ENCODE measurements around the gene NOLC1.

DNA sequence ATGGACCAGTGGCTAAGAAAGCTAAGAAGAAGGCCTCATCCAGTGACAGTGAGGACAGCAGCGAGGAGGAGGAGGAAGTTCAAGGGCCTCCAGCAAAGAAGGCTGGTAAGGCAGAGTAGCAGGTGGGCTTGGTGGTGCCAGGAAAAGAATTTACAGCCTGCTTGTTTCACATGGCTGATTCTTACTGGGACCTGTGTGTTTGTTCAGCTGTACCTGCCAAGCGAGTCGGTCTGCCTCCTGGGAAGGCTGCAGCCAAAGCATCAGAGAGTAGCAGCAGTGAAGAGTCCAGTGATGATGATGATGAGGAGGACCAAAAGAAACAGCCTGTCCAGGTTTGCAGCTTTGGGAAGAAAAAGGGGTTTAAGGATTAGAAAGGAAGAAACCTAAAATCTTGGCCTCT, 5.0 kb downstream of the NOLC1 start:
- TF ChIP-seq, protein P1, sequence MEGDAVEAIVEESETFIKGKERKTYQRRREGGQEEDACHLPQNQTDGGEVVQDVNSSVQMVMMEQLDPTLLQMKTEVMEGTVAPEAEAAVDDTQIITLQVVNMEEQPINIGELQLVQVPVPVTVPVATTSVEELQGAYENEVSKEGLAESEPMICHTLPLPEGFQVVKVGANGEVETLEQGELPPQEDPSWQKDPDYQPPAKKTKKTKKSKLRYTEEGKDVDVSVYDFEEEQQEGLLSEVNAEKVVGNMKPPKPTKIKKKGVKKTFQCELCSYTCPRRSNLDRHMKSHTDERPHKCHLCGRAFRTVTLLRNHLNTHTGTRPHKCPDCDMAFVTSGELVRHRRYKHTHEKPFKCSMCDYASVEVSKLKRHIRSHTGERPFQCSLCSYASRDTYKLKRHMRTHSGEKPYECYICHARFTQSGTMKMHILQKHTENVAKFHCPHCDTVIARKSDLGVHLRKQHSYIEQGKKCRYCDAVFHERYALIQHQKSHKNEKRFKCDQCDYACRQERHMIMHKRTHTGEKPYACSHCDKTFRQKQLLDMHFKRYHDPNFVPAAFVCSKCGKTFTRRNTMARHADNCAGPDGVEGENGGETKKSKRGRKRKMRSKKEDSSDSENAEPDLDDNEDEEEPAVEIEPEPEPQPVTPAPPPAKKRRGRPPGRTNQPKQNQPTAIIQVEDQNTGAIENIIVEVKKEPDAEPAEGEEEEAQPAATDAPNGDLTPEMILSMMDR (IDR thresholded peaks at IDR 0.05), result no peak
- TF ChIP-seq POLR2A (IDR thresholded peaks at IDR 0.05), result no peak

Data from suprapubic skin (tissue), 3 donors.